ENCODE measurements around the gene AUP1. TPM values are rescaled to one million over a fixed set of nuclear protein-coding genes. Genes with fewer than 3 reads are reported as not detected.

The AUP1 gene
- total and polyA plus RNA-seq, 2 donors (not counting 3 experiments of a cell fraction or from before 2014, with no cell fraction given), result 103 to 187 TPM

GRCh38 chr2:74502147-74502719, 27.3 kb downstream of the AUP1 start:
- H3K4me1 ChIP-seq (ENCODE audit: control insufficient read depth, extremely low read depth, insufficient read depth, low read length), result peaks cover 41% of the 10 kb centered on the region
- dilution Hi-C loops (cut with MboI; ENCODE audit: extremely low pct_ligation_motif_present, low sequenced_read_pairs) (no loop called here), intact Hi-C loops (cut with micrococcal nuclease) (loop anchor here (5.0 kb wide), 1 partner anchor 150 kb away; the partner anchor contains the start of gene SEMA4F)
- H3K9me1 ChIP-seq (replicated peaks; ENCODE audit: control insufficient read depth, extremely low read depth, insufficient read depth, low read length), result no peaks in the 10 kb centered on the region
- H4K20me1 ChIP-seq (replicated peaks; ENCODE audit: control insufficient read depth, extremely low read depth, insufficient read depth, low read length), result no peaks in the 10 kb centered on the region
- DNase-seq (ENCODE audit: low read depth, low spot score), result no peak
- peak overlapping the region; percentile 46 for H3K9ac ChIP-seq (replicated peaks; ENCODE audit: extremely low read depth, insufficient read depth, low read length)
- BruUV-seq (replicated peaks), result no TSS peak
- H3K9me3 ChIP-seq (replicated peaks; ENCODE audit: control insufficient read depth, insufficient read depth, low read length), result no peaks in the 10 kb centered on the region
- H3K27ac ChIP-seq (ENCODE audit: insufficient read depth, low read depth, low read length), result peak overlapping the region; percentile 59
- TF ChIP-seq MYC (IDR thresholded peaks at IDR 0.05; ENCODE audit: low read depth, low read length) (no peak), FOS (IDR thresholded peaks at IDR 0.05; ENCODE audit: borderline replicate concordance, insufficient read depth, low read length) (no peak), POLR2AphosphoS5 (IDR thresholded peaks at IDR 0.05; ENCODE audit: insufficient read depth, low read depth, low read length) (no peak), EZH2 (IDR thresholded peaks at IDR 0.05; ENCODE audit: borderline replicate concordance, low read depth, low read length, severe bottlenecking) (no peak), CTCF (IDR thresholded peaks at IDR 0.05; ENCODE audit: extremely low read depth in 1 of 2, insufficient read depth in 1 of 2, low read depth in 1 of 2, low read length in 2 of 2) (no peak), POLR2A (IDR thresholded peaks at IDR 0.05; ENCODE audit: low read depth, low read length) (no peak), MAX (IDR thresholded peaks at IDR 0.05; ENCODE audit: insufficient read depth, insufficient read length) (no peak), JUN (IDR thresholded peaks at IDR 0.05; ENCODE audit: borderline replicate concordance, insufficient read depth, insufficient read length, low read depth) (no peak), GATA2 (IDR thresholded peaks at IDR 0.05; ENCODE audit: insufficient read depth, insufficient read length, low read depth, low read length) (no peak)
- H2AFZ ChIP-seq (ENCODE audit: low read depth, low read length), result peak overlapping the region; percentile 41
- peak overlapping the region; percentile 44 to 55 (median 50) for H3K4me3 ChIP-seq (replicated peaks in 1 of 3; ENCODE audit: insufficient read depth in 1 of 3, low read depth in 1 of 3, low read length in 3 of 3)
- POLR2A ChIA-PET, result interaction anchor here (0.6 kb wide), 1 partner anchor 35 kb away, joined by 9 read pairs; no protein-coding TSS in a partner anchor
- peak; percentile 63 for FAIRE-seq
- peaks cover 4% of the 10 kb centered on the region for H3K79me2 ChIP-seq (ENCODE audit: control insufficient read depth, insufficient read depth, low read length)
- CTCF ChIA-PET, result no interaction called here
- peaks cover 23 to 35% of the 10 kb centered on the region in 2 experiments for H3K27me3 ChIP-seq (ENCODE audit: control insufficient read depth in 2 of 2, insufficient read depth in 2 of 2, low read length in 2 of 2)
- peak overlapping the region; percentile 62 for H3K4me2 ChIP-seq (ENCODE audit: insufficient read depth, low read length)
- H3K36me3 ChIP-seq (ENCODE audit: control insufficient read depth in 2 of 2, extremely low read depth in 1 of 2, insufficient read depth in 2 of 2, low read length in 2 of 2), result peaks cover 0 to 4% of the 10 kb centered on the region in 2 experiments

Data from endothelial cell of umbilical vein (primary cell).